ENCODE data around the gene GADD45A.

- TF ChIP-seq POLR2A (IDR thresholded peaks at IDR 0.05; ENCODE audit: low read depth, low read length) (peak; percentile 28; the same call in 1 of the 2 replicates), POLR2AphosphoS5 (IDR thresholded peaks at IDR 0.05; ENCODE audit: low read depth, low read length) (peak; percentile 63; the same call in 1 of the 2 replicates), PAX5 (IDR thresholded peaks at IDR 0.05; ENCODE audit: insufficient read depth, low read length, severe bottlenecking) (no peak)
These were observed 1.5 kb downstream of the GADD45A start for GRCh38 chr1:67686267-67687197.

Data from GM12891 (cell line).